GM18858 (cell line): ENCODE measurements around the gene BEAN1.

ENCODE experiments used
- ATAC-seq: cut with Tn5 transposase; IDR thresholded peaks from one replicate; pipeline ENCODE4 v1.9.1; 2021; ENCODE audit not compliant: unreplicated experiment

The BEAN1 gene

GRCh38 chr16:66427036-66427860 lies at the start of gene BEAN1:
Gene BEAN1, plus strand, starts transcription at chr16:66427295. Its CDS starts 10,382 bp downstream, at chr16:66437677.
- ATAC-seq = no peak

GRCh38 chr16:66377324-66377723 lies 49.8 kb upstream of the BEAN1 start:
- ATAC-seq = no peak

- no peak for ATAC-seq
Observed at GRCh38 chr16:66378741-66379570, 48.1 kb upstream of the BEAN1 start.

- ATAC-seq = no peak
Observed at GRCh38 chr16:66379571-66379941, 47.5 kb upstream of the BEAN1 start.

GRCh38 chr16:66380421-66380820 lies 46.7 kb upstream of the BEAN1 start:
- no peak for ATAC-seq

GRCh38 chr16:66381585-66382170 lies 45.4 kb upstream of the BEAN1 start:
- ATAC-seq = no peak

GRCh38 chr16:66382171-66382965 lies 44.7 kb upstream of the BEAN1 start:
- ATAC-seq = no peak

- ATAC-seq = no peak
Observed at GRCh38 chr16:66382966-66383299, 44.2 kb upstream of the BEAN1 start.

- no peak for ATAC-seq
Observed at GRCh38 chr16:66383551-66383950, 43.5 kb upstream of the BEAN1 start.

- ATAC-seq = no peak
Observed at GRCh38 chr16:66385415-66385814, 41.7 kb upstream of the BEAN1 start.

GRCh38 chr16:66386629-66387622 lies 40.2 kb upstream of the BEAN1 start:
- no peak for ATAC-seq

GRCh38 chr16:66387817-66388332 lies 39.2 kb upstream of the BEAN1 start:
- ATAC-seq = no peak

GRCh38 chr16:66388350-66389139 lies 38.5 kb upstream of the BEAN1 start:
- no peak for ATAC-seq

- ATAC-seq = no peak
Observed at GRCh38 chr16:66389256-66390176, 37.6 kb upstream of the BEAN1 start.

- ATAC-seq = no peak
Observed at GRCh38 chr16:66390346-66391108, 36.6 kb upstream of the BEAN1 start.

GRCh38 chr16:66391726-66392670 lies 35.1 kb upstream of the BEAN1 start:
- no peak for ATAC-seq
